ENCODE measurements around the gene GABRG3.

GABRG3 gene

DNA sequence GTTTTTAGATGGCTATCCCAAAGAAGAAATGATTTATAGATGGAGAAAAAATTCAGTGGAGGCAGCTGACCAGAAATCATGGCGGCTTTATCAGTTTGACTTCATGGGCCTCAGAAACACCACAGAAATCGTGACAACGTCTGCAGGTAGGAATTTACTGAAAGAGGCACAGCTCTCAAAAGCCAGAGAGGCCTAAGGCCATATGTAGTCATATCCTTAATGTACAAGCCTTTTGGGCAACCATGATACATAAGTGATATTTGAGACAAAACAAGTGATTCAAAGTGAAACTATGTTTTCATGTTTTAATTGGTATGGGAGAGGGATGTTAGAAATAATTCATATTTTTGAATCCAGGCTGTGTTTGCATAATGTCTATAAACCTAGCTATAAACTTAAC, 509.7 kb downstream of the GABRG3 start:
- no peak for DNase-seq

DNA sequence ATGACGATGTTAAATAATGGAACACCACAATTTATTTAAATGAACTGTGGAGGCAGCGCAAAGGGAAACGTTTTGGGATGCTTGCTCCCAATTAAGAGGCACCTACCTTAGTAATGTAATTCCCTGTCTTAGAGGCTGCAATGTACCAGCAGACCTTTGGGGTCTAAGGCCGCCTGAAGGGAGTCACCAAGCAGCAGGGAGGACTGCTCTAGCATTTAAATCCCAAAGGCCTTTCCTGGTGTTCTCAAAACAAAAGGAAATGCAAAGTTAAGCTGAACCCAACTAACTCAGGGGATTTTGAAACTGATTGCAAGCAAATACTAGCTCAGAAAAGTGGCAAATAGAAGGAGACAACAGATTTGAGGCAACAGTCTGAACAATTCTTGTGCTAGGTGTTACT, 510.8 kb downstream of the GABRG3 start:
- no peak for DNase-seq

DNA sequence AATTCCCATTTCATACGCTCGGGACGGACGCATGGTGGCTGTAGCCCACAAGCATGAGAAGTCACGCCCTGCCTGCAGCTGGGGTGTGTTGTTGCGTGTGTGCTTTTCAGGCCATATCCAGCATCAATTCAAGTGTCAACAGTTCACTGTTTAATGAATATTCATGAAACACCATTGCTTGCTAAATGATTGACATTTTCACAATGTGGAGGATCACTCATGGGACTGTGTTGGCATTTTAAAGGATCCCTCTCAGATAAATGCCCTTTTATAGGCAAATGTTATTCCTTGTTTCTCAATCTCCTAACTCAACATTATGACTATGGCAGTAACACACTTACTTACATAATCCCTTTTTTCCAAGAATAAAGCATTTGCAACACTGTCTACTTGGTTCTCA, 511.3 kb downstream of the GABRG3 start:
- no peak for DNase-seq

DNA sequence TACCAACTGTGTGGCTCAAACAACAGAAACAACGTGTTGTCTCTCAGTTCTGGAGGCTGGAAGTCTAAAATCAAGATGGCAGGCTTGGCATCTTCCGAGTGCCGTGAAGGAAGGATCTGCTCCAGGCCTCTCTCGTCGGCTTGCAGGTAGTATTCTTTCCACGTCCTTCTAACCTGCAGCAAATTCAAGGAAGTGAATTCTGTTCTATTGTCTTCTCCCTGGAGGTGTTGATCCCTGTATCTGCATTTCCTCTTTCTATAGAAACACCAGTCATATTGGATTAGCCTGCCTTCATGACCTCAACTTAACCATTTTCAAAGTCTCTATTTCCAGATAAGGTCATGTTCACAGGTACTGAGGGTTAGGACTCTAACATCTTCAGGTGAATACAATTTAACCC, 512.1 kb downstream of the GABRG3 start:
- no peak for DNase-seq

DNA sequence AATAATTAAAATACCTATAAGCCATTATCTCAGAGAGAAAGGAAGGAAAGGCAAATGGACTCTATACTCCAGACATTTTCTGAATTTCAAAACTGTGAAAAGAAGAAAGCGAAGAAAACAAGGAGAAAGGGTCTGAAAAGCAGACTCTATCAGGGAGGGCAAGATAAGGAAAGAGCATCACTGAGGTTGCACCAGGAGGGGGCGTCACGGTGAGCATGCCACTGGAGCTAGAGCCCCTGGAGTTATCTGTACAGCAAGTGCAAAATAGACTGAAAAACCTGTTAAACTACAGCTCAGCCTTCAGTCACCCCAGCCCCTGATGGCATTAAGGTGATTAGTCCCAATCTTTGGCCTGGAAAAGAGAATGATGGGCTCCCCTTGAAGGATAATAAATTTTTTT, 514.3 kb downstream of the GABRG3 start:
- DNase-seq = no peak

DNA sequence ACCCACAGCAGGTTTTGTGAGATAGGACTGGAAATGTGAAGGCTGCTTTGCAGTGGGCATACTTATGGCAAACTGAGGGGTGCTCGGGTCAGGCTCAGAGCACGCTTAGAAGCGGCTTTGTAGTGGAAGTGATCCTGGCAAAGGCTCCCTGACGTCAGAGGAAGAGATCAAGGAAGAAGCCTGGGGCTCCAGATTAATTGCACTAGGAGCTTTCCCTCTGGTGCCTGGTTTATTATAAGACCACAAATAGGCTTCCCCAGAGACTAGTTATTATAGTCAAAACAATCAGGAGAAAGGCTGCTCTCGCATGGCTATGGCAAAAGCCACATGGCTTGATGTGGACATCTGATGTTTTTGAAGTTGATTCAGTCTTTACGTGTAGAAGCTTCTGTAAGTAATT, 515.1 kb downstream of the GABRG3 start:
- DNase-seq = no peak

DNA sequence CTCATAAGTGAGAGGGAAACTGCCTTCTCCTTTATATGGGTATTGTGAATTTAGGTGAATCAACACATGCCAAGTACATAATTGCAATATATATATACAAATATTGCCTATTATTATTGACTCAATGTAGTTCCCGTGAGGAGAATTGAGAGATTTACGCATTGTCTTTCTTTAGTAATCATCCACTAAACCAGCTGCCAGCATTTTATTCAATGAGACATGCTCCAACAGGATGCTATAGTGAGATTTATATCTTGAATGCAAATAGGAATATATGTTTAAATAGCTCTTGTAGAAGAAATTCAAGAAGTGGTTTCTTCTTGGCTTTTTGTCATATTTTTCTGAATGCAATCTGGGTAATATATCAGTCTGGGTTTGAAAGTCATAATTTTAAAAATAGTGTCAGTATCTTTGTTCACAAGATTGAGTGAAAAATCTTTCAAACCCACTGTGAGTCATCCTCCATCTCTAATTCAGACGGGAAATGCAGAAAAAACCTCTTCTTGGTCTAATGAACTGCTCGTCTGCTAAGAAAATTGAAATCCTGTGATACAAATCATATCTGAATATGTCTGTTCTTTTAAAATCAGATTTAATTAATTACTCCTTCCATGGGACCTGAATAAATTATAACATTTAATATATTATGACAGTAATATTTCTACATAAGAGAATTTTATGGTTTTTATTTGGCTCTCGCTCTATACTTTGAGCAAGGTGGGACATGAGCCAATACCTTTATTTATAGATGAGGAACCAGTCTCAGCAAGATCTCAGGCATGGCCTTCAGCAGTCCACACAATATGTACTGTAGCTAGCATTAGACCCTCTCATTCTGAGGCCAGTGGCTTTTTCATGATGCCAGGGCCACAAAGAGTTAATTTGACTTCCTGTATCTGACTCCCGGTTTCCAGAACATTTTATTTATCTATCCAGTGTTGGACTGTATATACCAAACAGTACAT, 516.0 kb downstream of the GABRG3 start:
- no peak for DNase-seq

DNA sequence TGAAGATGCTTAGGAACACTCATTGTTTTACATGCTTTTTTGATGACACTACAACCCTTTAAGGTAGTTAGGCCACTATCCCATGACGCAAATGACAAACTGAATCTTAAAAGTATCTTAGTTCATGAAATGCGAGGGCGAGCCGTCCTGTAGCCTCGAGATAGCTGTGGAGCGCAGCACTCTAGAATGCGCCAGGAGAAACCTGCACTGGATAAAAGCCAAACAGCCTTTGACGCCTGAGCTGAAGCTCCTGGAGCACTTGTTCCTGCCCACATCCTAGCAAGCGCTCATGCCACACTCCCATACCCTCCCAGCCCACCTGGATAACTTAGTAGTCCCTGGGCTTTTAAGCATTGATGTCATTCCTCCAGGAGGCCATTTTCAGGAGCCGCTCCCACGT, 516.9 kb downstream of the GABRG3 start:
- DNase-seq = no peak

DNA sequence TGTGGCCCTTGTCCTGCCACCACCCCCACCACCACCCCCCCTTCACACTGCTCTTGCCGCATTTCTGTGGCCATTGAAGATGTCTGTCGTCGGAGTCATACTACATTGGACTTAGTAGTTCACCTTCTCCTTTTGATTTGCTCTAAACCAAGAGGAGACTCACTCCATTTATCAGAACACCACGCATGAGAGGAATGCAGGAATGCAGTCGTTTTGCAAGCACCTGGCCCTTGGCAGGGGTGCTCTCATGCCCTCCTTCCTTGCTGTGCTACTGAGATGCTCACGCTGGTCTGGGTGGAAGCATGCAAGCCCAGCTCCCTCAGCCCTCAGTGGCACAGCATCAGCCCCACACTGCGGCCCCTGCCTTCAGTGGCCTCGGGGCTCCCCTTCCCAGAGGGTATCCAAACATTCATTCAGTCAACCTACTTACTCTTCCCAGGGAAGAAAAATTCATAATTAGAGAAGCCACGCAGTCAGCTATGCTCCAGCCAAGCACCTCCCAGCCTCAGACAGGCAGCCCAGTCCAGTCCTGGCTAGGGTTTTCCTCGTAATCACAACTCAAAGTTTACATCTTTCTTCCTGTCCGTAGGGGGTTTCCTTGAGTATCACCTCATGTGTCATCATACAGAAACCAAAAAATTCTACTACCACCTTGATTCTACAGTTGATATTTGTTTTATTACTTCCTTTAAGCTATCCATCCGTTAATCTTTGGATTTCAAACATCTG, 520.0 kb downstream of the GABRG3 start:
- DNase-seq = no peak

DNA sequence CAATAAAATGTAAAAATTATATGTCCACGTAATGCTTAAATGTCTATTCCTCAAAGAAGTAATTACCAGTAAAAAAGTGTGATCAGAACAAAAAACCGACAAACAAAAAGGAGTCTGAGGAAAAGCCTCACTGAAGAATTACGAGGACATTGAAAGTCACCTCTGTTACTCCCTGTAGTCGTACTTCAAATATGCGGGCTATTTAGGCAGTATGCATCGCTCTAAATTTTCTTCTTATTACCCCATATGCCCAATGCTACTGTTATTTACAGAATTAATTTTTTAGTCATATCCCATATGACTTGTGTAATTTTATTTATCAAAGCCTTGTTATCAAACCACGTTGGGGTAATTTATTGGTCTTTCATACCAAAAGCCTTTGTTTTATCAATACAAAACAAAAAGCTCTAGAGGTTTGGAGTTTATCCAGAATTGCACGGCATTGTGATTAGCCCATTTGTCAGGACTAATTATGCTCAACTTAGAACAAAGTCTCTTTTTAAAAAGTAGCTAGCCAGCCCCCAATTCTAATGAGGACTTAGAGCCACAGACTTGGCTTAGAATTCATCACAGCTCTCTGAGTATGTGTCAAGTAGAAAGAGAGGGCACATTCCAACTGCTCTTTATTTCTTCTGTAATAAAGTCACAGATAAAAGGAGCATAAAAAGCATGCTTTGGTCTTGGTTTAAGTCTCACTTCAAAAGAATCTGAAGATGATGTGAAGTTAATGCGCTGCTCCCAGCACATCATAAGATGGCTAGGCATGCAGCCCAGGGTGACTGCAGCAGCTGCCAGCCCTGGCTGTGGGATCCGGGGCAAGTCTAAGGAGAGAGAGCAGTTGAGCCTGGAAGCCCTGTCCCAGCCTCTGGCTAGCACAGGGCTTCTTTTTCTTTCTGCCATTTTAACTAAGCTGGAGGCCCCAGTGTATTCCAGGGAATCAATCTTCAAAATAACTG, 521.0 kb downstream of the GABRG3 start:
- DNase-seq = no peak

DNA sequence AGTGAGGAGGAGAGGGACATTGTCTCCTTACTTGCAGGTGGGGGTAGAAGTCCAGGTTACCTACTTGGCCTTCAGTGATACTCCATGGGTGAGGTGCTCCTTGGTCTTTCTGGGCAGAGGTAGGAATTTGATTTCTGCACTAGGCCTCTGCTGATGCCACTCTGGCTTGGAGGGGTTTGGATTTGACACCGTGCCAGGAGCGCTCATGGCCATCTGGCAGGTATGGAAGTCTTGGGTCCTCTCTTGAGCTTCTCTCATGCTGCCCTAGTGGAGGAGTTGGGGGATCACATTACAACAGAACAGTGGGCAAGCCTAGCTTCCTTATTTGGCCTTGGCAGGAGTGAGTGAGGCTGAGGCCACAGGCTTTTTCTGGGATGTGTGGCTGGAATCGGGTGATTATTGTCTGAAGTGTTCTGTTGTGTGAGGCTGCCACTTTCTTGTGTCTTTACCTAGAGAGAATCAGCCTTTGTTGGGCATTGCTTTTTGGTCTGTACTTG, 525.0 kb downstream of the GABRG3 start:
- DNase-seq = no peak

DNA sequence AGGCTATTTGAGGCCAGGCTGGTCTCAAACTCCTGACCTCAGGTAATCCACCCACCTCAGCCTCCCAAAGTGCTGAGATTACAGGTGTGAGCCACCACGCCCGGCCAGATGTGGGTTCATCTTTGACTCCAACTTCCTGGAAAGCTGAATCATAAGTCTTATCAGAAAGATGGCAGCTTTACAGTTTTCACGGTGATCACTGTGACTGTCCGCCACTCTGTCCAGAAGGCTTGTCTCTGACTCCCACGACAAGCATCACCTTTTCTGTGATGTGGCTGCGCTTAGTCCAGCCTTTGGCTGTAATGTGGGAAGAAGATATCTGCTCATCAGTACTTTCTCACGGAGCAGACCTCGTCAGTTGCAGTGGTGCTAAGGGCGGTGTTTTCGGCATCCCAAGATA, 527.7 kb downstream of the GABRG3 start:
- no peak for DNase-seq

DNA sequence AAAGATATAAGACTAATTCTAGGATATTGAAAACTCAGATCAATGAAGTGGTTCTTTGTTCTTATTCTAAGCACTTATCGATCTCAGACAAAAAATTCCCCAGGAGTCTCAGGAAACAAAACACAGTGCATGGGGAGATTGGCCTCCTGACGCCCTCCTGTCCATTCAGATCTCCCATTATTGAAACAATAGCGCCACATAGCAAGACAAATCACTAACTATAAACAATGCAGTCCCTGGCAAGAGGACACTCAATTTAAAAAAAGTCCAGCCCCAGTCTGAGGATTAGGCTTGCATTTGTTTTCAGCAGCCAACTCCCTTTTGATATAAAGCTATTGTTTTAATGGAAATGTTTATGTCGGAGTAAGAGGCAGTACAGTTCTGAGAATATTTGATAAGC, 528.2 kb downstream of the GABRG3 start:
- no peak for DNase-seq

DNA sequence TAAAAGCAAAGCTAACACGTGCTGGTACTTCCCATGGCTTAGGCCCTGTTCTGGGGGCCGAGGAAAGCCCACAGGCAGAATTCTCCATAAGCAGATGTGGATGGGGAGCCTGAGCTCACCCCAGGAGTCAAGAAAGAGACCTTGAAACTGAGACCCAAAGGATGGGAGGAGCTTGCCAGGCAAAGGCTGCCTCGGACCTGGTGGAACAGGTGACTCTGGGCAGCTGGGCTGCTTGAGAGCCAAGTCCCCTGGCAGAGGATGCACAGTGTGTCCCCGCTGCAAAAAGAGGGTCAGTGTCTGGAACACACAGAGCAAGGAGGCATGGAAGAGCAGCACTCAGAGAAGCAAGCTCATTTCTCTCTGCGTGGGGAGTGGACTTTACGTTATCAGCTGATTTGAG, 528.7 kb downstream of the GABRG3 start:
- no peak for DNase-seq

DNA sequence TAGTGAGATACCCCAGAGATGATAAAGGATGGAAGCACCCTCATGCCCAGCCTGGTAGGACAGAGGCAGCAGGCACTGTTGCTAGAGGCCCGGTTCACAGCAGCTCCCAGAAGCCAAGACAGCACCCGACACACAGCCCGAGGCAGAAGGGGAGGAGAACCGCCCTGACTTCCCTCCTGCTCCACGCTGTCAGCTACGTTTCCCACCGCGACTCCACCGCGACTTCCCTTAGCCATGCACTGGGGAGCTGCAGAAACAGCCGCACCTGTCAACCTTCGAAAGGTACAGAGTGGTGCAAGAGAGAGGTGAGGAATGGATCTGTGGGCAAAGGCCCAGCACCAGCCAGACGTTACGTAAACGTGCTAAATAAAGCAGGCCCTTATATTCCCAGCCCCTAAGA, 529.2 kb downstream of the GABRG3 start:
- DNase-seq = no peak

DNA sequence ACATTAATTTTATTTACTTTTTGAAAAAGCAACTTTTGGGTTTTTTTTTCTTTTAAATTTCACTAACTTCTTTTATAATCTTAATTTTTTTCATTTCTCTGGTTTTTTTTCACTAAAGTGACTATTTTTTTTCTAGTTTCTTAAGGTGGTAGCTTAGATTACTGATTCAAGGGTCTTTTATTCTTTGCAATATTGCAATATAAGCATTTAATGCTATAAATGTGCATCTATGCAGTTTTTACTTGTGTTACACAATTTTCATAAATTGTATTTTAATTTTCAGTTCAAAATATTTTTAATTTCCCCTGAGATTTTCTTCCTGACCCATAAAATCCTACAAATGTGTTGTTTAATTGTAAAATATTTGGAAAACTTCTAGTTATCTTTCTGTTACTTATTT, 535.8 kb downstream of the GABRG3 start:
- no peak for DNase-seq

DNA sequence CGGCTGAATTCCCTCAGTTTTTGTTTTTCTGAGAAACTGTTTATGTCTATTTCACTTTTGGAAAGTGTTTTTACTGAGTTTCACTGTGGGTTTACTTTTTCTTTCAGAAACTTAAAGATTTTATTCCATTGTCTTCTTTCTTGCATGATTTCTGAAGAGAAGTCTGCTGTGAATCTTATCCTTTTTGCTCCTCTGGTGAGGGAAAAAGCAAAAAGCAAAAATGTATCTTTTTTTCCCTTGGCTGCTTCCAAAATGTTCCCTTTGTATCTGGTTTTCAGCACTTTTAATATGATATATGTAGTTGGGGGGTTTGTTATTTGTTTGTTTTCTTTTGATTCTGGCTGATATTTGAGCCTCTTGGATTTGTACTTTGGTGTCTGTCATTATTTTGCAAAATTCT, 538.0 kb downstream of the GABRG3 start:
- no peak for DNase-seq

DNA sequence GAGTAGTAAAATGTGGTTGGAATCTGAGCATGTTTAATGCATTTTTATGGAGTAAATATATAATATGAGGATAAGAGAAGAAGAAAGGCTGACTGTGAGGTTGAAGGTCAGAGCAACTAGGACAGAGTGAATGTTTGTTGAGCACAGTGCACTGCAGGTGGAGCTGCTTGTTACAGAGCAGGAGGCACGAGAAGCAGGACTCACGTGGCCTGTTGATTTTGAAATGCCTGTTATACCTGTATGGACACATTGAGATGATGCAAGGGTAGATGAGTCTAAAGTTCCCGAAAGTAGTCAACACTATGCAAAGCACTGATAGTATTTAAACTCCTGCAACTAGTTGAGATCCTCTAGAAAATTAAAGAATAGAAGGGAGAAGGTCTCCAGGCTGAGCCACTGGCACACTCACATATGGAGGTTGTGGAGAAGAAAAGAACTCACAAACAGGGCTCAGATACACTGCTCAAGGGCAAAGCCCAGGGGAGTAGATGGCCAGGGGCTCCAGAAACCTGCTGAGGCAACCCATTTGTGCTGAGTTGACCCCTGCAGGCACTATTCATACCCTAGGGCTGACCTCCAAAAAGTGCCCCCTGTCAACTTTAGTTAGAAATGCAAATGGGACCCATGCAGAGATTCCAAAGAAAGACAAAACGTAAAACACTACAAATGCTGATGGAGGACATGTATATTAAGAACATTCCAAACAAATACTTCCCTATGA, 541.5 kb downstream of the GABRG3 start:
- no peak for DNase-seq

DNA sequence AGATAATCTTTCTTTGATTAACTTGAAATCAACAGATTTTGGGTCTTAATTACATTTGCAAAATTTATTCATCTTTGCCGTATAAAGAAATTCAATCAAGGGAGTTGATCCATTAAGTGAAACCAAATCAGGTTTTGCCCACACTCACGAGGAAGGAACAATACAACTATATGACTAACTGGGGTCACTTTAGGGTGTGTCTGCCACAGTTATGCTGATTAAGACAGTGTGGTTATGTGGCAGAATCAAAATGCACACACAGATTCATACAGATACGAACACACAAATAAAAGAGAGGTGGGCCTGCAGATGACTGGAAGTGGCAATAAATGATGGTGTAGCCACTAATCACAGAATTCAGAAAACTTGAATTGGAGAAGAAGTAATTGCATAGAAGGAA, 543.5 kb downstream of the GABRG3 start:
- no peak for DNase-seq

DNA sequence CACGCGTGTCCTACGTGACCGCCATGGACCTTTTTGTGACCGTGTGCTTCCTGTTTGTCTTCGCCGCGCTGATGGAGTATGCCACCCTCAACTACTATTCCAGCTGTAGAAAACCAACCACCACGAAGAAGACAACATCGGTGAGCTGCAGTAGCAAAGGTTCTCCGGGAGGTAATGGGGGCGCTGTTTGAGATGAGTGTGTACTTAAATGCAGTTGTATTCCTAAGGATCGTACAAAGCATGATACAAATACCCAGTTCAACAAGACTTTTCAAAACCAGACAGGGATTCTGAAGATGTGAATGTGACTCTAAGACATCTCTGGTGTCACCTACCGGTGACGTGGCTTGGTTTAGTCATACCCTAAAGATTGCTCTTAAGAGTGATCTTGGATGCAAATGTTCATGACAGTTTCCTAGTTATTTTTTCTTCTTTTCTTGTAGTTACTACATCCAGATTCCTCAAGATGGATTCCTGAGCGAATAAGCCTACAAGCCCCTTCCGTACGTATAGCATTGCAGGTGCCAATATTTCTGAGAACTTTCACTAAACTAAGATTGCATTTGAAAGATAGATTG, 556.6 kb downstream of the GABRG3 start:
- DNase-seq = no peak

DNA sequence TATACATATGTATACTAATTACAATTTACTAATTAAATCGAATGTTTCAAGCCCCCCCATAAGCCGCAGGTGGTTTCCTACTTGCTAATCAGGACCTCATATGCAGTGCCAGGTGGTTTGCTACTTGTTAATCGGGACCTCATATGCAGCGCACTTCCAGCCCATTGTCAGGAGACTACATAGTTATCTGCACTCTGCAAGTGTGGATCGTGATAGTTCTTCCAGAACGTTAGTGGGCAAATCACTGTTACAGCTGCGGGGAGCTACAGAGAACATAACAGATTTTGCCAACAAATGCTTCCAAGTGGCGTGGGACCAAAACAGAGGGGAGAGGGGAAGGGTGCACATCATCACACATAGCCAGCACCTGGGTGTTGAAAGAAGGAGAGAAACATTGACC, 558.4 kb downstream of the GABRG3 start:
- no peak for DNase-seq

DNA sequence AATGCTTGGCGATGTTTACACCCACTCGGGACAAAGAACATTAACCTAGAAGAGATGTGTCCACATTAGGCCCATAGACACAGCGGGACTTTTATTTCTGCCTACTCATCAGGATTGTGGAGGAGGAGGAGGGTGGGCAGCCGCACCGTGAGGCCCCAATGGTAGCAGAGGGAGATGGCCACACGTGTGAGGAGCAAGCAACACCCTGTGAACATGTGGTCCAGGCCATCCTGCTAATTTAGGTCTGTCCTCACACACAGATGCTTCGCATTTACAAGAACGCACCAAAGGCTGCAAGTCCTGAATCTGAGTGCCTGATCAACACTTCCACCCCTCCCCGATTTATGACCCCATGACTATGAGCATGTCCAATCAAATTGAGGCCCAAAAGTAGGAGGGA, 560.0 kb downstream of the GABRG3 start:
- no peak for DNase-seq
